GM12801 (cell line): ENCODE measurements around the gene KCNK16.

Experiments
- TF ChIP-seq, protein P1 (sequence below): IDR thresholded peaks from one replicate; pipeline ENCODE4 v1.5.1; 2011; ENCODE audit warnings: control low read depth; ENCODE audit not compliant: insufficient read length; ENCODE audit errors: extremely low read depth

The KCNK16 gene

DNA sequence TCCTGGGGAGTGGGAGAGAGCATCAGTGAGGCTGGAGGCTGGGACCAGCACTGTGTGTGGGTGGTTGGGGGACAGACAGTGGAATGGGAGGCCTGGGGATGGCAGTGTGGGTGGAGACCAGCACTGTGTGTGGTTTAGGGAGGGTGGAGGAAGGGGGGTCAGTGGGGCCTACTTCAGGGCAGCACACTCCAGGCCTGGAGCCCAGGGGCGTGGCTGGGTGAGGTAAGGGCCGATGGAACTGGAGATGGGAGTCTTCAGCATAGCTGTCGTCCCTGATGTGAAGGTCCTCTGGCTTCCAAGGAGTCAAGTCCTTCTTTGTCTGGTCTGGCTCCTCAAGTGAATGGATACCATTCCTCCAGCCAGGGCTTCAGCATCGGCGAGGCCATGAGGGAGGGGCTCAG, 26.9 kb downstream of the KCNK16 start:
- TF ChIP-seq, protein P1, sequence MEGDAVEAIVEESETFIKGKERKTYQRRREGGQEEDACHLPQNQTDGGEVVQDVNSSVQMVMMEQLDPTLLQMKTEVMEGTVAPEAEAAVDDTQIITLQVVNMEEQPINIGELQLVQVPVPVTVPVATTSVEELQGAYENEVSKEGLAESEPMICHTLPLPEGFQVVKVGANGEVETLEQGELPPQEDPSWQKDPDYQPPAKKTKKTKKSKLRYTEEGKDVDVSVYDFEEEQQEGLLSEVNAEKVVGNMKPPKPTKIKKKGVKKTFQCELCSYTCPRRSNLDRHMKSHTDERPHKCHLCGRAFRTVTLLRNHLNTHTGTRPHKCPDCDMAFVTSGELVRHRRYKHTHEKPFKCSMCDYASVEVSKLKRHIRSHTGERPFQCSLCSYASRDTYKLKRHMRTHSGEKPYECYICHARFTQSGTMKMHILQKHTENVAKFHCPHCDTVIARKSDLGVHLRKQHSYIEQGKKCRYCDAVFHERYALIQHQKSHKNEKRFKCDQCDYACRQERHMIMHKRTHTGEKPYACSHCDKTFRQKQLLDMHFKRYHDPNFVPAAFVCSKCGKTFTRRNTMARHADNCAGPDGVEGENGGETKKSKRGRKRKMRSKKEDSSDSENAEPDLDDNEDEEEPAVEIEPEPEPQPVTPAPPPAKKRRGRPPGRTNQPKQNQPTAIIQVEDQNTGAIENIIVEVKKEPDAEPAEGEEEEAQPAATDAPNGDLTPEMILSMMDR = no peak

DNA sequence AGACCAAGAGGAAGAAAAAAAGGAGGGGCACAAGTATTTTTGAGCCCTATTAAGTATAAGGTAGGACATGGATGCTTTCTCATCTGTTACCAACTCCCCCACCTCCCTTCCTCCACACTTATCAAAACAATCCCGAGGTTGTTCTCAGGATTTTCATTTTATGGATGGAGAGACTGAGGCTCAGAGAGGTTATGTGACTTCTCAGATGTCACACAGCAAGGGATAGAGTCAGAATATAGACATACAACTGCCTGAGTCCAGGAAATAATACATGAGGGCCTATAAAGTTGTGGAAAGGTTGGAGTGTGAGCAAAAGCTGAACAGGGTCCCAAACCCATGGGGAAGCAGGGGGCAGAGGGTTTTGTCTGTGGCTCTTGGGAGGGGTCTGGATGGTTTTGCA, 27.6 kb downstream of the KCNK16 start:
- TF ChIP-seq, protein P1 = no peak

DNA sequence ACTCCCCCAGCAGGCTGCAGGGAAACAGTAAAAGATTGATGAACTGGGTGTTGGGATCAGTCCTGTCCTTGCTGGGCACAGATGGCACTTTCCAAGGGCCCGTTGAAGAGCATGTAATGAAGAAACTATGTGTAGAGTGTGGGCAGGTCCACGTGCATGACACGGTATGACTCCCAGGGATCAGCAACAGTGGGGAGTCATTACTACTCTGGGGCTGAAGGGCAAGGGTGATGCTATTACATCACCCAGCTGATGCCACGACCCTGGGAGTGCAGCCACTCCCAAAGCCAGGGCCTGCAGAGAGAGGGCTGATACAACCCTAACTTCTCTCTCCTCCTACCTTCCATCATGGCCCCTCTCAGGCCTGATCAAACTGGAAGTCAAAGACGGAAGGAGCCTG, 28.4 kb downstream of the KCNK16 start:
- TF ChIP-seq, protein P1 = no peak

- TF ChIP-seq, protein P1 = no peak
These were observed 29.9 kb downstream of the KCNK16 start for GRCh38 chr6:39292637-39293036.

DNA sequence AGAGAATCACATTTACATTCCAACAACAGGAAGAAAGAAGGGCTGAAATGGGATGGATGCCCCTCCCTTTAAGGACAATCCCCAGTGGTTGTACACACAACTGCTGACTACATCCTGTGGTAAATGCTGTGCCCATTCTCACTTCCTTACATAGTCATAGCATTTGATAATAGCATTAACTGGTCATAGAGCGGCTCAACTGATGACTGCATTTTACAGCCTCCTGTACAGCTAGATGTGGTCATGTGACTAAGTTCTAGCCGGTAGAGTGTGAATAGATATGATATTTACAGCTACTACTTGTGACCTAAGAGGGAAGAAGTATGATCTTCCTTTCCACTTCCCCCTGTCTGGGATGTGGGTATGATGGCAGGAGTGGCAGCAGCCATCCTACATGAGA, 33.0 kb downstream of the KCNK16 start:
- TF ChIP-seq, protein P1 = no peak

DNA sequence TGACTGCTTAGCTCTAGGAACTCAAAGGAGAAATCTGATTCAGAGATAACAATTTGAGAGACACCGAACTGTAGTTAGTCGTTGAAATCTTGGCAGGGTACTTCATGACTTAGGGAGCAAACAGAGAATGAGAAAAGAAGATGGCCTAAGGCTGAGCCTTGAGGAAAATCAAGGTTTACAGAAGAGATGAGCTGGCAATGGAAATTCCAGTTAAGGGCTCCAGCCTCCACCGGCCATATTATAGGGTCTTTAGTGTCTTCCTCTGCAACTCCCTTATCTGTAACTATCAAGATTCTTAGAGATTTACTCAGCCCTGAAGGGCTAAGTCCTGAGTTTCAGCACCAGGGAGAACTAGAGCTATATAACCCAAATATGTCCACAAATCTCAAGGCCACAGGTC, 34.9 kb downstream of the KCNK16 start:
- TF ChIP-seq, protein P1 = no peak

DNA sequence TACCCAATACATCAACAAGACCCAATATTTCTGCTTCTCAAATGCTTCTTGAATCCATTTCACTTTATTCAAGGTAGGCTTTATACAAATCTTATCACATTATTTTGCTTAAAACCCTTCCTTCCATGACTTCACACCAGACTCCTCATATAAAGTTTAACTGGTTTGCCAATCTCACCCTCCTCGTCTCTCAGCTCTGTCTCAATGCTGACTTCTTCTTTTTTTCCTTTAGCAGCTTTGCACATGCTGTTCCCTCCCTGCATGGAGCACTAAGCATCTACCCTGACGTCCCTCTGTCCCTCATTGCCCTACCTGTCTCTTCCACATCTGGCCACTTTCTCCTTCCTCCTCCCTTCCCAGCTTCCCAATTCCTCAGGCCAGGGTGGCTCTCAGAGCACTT, 39.7 kb downstream of the KCNK16 start:
- TF ChIP-seq, protein P1 = no peak
